Neural crest cell (in vitro differentiated cells): Measurements from ENCODE around the gene LIMCH1. TPM values are rescaled to one million over a fixed set of nuclear protein-coding genes. Genes with fewer than 3 reads are reported as not detected.

Experiments
- DNase-seq: peaks from one replicate; pipeline ENCODE4 v3.0.0; 2021; ENCODE audit warnings: low read depth, mixed read lengths, low spot score
- H3K27ac Mint-ChIP-seq: one replicate; pipeline ENCODE4 v1.8.0; 2021; ENCODE audit warnings: mild to moderate bottlenecking, mixed read lengths; ENCODE audit not compliant: unreplicated experiment
- H3K27me3 Mint-ChIP-seq: 2 replicates; pipeline ENCODE4 v1.8.0; 2021; ENCODE audit warnings: low read depth, mild to moderate bottlenecking, mixed read lengths
- H3K36me3 Mint-ChIP-seq: 2 replicates; pipeline ENCODE4 v1.8.0; 2021; ENCODE audit warnings: low read depth, mild to moderate bottlenecking, mixed read lengths
- H3K4me1 Mint-ChIP-seq: 2 replicates; pipeline ENCODE4 v1.8.0; 2021; ENCODE audit warnings: mixed read lengths
- H3K4me3 Mint-ChIP-seq: one replicate; pipeline ENCODE4 v1.8.0; 2021; ENCODE audit warnings: mild to moderate bottlenecking, mixed read lengths
- H3K9me3 Mint-ChIP-seq: 2 replicates; pipeline ENCODE4 v1.8.0; 2021; ENCODE audit warnings: mixed read lengths
- CTCF ChIP-seq: fragments of 200-600 bp; sonication (generic); conservative IDR thresholded peaks from 2 replicates; pipeline ENCODE4 v1.5.0; 2021; ENCODE audit warnings: antibody characterized with exemption, mild to moderate bottlenecking
- total RNA-seq: library from RNA; stranded (reverse); gene quantifications from 2 replicates; pipeline ENCODE4 v1.2.1, GENCODE V29; 2021

LIMCH1 gene
- total RNA-seq, 1 donor from 2014 or later = 17.3 TPM

DNA sequence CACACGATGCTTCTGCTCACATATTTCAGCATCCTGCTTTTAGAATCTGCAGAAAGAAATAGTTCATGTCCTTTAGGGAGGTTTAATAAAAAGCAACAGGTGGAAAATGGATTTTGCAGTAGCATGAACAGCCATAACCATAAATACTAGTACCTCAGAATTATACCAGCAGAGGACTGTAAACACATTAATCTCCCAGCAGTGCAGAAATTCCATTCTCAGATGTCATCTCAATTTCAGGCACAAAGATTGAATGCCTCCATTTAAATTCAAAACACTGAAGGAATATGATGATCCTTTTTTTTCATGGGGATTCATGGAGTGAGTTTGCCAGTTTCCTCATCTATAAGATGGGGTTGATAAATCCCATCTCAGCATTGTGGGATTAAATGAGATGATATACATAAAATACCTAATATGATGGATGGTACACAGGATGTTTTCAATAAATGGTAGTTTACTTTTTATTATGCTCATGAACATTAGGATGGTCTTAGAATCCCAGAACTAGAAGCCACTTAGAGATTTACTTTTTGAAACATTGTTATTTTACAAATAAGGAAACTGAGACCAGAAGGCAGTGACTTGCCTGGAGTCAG lies 566 bp upstream of the LIMCH1 start:
- DNase-seq = no peak
- H3K4me3 Mint-ChIP-seq = no peak overlapping the region
- H3K9me3 Mint-ChIP-seq = no peaks in the 10 kb centered on the region
- no peak overlapping the region for H3K27ac Mint-ChIP-seq
- H3K27me3 Mint-ChIP-seq = no peaks in the 10 kb centered on the region
- no peaks in the 10 kb centered on the region for H3K36me3 Mint-ChIP-seq
- TF ChIP-seq CTCF = no peak
- H3K4me1 Mint-ChIP-seq = peaks cover 16% of the 10 kb centered on the region

- Mint-ChIP-seq H3K4me1 (peaks cover 12% of the 10 kb centered on the region), H3K27me3 (no peaks in the 10 kb centered on the region), H3K4me3 (no peak overlapping the region), H3K36me3 (no peaks in the 10 kb centered on the region), H3K27ac (no peak overlapping the region), H3K9me3 (no peaks in the 10 kb centered on the region)
- TF ChIP-seq CTCF = no peak
- no peak for DNase-seq
Measured at GRCh38 chr4:41538887-41539498, 1.0 kb downstream of the LIMCH1 start.

GRCh38 chr4:41539711-41540110 lies 1.8 kb downstream of the LIMCH1 start:
- H3K4me1 Mint-ChIP-seq = peaks cover 15% of the 10 kb centered on the region
- no peaks in the 10 kb centered on the region for H3K9me3 Mint-ChIP-seq

GRCh38 chr4:41540687-41541086 lies 2.7 kb downstream of the LIMCH1 start:
- Mint-ChIP-seq H3K36me3 (no peaks in the 10 kb centered on the region), H3K4me3 (no peak overlapping the region), H3K9me3 (no peaks in the 10 kb centered on the region), H3K27me3 (no peaks in the 10 kb centered on the region), H3K27ac (no peak overlapping the region), H3K4me1 (peaks cover 19% of the 10 kb centered on the region)
- no peak for DNase-seq
- no peak for TF ChIP-seq CTCF

More at GRCh38 chr4:41539711-41540110, 1.8 kb downstream of the LIMCH1 start:
- TF ChIP-seq CTCF = no peak
- no peaks in the 10 kb centered on the region for H3K36me3 Mint-ChIP-seq
- H3K4me3 Mint-ChIP-seq = no peak overlapping the region
- no peak overlapping the region for H3K27ac Mint-ChIP-seq
- DNase-seq = no peak
- H3K27me3 Mint-ChIP-seq = no peaks in the 10 kb centered on the region

- H3K9me3 Mint-ChIP-seq = no peaks in the 10 kb centered on the region
- H3K27me3 Mint-ChIP-seq = no peaks in the 10 kb centered on the region
- H3K36me3 Mint-ChIP-seq = no peaks in the 10 kb centered on the region
- no peak overlapping the region for H3K4me3 Mint-ChIP-seq
- no peak overlapping the region for H3K27ac Mint-ChIP-seq
- H3K4me1 Mint-ChIP-seq = peaks cover 15% of the 10 kb centered on the region
- DNase-seq = no peak
- TF ChIP-seq CTCF = no peak
Measured at GRCh38 chr4:41541687-41542094, 3.7 kb downstream of the LIMCH1 start.
